ENCODE data around the gene DYRK2.

DNA sequence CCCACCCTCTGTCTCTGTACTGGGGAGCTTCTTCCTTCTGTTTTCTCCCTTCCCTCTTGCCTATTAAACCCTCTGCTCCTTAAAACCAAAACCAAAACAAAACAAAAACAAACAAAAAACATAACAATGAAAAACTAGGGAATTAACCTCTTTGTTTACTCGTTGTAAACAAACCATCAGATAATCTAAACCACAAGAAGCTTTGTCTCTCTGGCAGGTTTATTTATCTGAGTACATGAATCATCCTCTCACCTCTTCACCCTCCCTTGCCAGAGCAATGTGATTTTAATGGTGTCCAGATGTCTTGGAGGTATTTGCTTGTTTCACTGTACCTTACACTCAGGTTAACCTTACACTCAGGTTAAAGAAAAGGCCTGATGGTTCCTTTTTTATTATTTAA is 66.1 kb downstream of the DYRK2 start:
- TF ChIP-seq, protein P1, sequence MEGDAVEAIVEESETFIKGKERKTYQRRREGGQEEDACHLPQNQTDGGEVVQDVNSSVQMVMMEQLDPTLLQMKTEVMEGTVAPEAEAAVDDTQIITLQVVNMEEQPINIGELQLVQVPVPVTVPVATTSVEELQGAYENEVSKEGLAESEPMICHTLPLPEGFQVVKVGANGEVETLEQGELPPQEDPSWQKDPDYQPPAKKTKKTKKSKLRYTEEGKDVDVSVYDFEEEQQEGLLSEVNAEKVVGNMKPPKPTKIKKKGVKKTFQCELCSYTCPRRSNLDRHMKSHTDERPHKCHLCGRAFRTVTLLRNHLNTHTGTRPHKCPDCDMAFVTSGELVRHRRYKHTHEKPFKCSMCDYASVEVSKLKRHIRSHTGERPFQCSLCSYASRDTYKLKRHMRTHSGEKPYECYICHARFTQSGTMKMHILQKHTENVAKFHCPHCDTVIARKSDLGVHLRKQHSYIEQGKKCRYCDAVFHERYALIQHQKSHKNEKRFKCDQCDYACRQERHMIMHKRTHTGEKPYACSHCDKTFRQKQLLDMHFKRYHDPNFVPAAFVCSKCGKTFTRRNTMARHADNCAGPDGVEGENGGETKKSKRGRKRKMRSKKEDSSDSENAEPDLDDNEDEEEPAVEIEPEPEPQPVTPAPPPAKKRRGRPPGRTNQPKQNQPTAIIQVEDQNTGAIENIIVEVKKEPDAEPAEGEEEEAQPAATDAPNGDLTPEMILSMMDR (IDR thresholded peaks at IDR 0.05; ENCODE audit: low read depth, low read length) = no peak
- TF ChIP-seq POLR2A (IDR thresholded peaks at IDR 0.05; ENCODE audit: extremely low read depth, insufficient read length) (no peak), MYC (IDR thresholded peaks at IDR 0.05; ENCODE audit: low read depth, low read length) (no peak)
- TF ChIP-seq, protein P2, sequence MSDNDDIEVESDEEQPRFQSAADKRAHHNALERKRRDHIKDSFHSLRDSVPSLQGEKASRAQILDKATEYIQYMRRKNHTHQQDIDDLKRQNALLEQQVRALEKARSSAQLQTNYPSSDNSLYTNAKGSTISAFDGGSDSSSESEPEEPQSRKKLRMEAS (IDR thresholded peaks at IDR 0.05; ENCODE audit: low read depth, low read length) = no peak
